Common myeloid progenitor, CD34-positive (primary cell): ENCODE data around the gene ADH5. TPM values are rescaled to one million over a fixed set of nuclear protein-coding genes. Genes with fewer than 3 reads are reported as not detected.

ENCODE experiments used
- CTCF ChIA-PET: fragments of 350-600 bp; sonication (Branson Sonifier 250); formaldehyde crosslinking; loops from one replicate; lab custom pipeline; 2021; ENCODE audit warnings: antibody characterized with exemption; lab: Charles Lee
- POLR2A ChIA-PET: fragments of 350-600 bp; sonication (Branson Sonifier 250); formaldehyde crosslinking; loops from one replicate; lab custom pipeline; 2021; ENCODE audit warnings: antibody characterized with exemption; lab: Charles Lee
- DNase-seq, 3 donors: peaks; one replicate each; pipeline versions ENCODE4 v3.0.0 to v3.0.0-alpha.2; 2013
- H3K27ac ChIP-seq, 2 experiments: 1 replicate in 1 of 2; 2 replicates in 1 of 2; pipeline ENCODE4 v1.7.0; 2013; ENCODE audit warnings: inconsistent platforms in 2 of 2, low read length in 2 of 2, mild to moderate bottlenecking in 2 of 2, low read depth in 1 of 2, moderate library complexity in 1 of 2; ENCODE audit not compliant: severe bottlenecking in 2 of 2, insufficient read depth in 1 of 2, poor library complexity in 1 of 2
- H3K27me3 ChIP-seq, 5 experiments: replicated peaks in 2 of 5; 1 replicate in 3 of 5; 2 replicates in 2 of 5; pipeline versions ENCODE4 v1.6.1 to v1.7.0; 2013; ENCODE audit warnings: low read length in 4 of 5, mild to moderate bottlenecking in 2 of 5, moderate library complexity in 2 of 5, inconsistent platforms in 1 of 5; ENCODE audit not compliant: insufficient read depth in 5 of 5, control insufficient read depth in 4 of 5
- H3K36me3 ChIP-seq, 4 experiments: 1 replicate in 2 of 4; 2 replicates in 2 of 4; pipeline versions ENCODE4 v1.6.1 to v1.7.0; 2013; ENCODE audit warnings: low read length in 3 of 4, control low read depth in 1 of 4, mild to moderate bottlenecking in 1 of 4; ENCODE audit not compliant: control insufficient read depth in 4 of 4, insufficient read depth in 4 of 4
- H3K4me1 ChIP-seq, 4 experiments: 1 replicate in 3 of 4; 2 replicates in 1 of 4; pipeline versions ENCODE4 v1.6.1 to v1.7.1; 2013; ENCODE audit warnings: low read length in 3 of 4, mild to moderate bottlenecking in 3 of 4, control low read depth in 1 of 4, inconsistent platforms in 1 of 4, moderate library complexity in 1 of 4; ENCODE audit not compliant: control insufficient read depth in 4 of 4, insufficient read depth in 4 of 4; ENCODE audit errors: control extremely low read depth in 1 of 4
- H3K4me3 ChIP-seq, 7 experiments: 1 replicate in 4 of 7; 2 replicates in 3 of 7; pipeline versions ENCODE4 v1.5.1 to v1.7.0; 2013; ENCODE audit warnings: mild to moderate bottlenecking in 7 of 7, low read length in 6 of 7, moderate library complexity in 6 of 7, inconsistent platforms in 2 of 7, low read depth in 2 of 7, control low read depth in 1 of 7; ENCODE audit not compliant: insufficient read depth in 4 of 7, control insufficient read depth in 1 of 7; ENCODE audit errors: extremely low read depth in 1 of 7
- H3K9me3 ChIP-seq, 5 experiments: 1 replicate in 4 of 5; 2 replicates in 1 of 5; pipeline versions ENCODE4 v1.6.1 to v1.7.1; 2013; ENCODE audit warnings: low read length in 4 of 5, mild to moderate bottlenecking in 2 of 5, inconsistent platforms in 1 of 5, low read depth in 1 of 5, moderate library complexity in 1 of 5; ENCODE audit not compliant: control insufficient read depth in 4 of 5, insufficient read depth in 2 of 5; ENCODE audit errors: control extremely low read depth in 1 of 5
- WGBS: methylation state at CpG from one replicate; pipeline ENCODE4 v1.1.5; 2013; ENCODE audit not compliant: insufficient coverage; 5-methylcytosine and 5-hydroxymethylcytosine counted together
- polyA plus RNA-seq: library from polyadenylated mRNA; unstranded; fragments of 120-200 nt; gene quantifications from one replicate; pipeline ENCODE4 v1.2.1, GENCODE V29; 2013

ADH5 gene
- polyA plus RNA-seq: 91.5 TPM

DNA sequence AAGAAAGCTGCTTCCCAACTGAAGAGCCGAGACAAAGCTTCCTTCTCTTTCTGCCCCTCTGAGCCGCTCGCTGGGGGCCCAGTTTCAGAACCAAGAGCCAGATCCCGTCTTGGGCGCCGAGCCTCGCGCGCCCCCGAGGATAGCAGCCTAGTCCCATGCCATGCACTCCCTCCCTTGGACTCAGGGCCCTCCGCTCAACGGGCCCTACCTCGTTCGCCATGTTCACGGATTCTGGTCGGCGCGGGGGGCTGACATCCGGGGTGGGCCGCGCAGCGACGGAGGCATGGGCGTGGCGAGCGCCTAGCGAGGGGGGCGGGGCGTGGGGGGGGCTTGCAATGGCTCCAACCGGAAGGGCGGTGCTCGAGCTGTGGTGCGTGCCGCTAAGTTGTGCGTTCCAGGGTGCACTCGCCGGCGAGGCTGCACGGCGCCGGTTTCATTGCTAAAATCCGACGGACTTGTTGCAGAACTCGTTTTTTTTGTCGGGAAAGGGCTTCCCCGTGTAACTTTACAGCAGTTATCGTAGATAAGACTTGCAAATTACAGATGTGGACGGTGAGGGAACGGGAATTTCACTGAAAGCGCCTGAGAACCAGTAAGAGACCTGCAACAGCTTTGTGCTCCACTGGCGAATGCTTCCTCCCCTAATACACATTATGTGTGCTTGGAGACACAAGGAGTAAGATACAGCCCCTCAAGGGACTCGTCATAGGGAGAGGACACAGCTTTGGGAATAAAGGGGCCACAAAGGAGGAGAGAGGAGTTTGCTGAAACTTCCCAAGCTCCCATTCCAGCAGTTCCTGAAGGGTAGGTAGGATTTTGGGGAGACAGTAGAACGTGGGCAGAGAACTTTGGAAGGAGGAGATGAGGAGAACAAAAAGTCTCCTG, at the start of gene ADH5:
TSS of gene ADH5 (minus strand) at position 308 of the 885 bp plus-strand sequence. CDS start at position 220, 88 bp downstream.
- peak within 1 kb of the TSS; percentile 77 to 94 (median 91) for H3K4me3 ChIP-seq
- H3K4me1 ChIP-seq: peaks cover 7 to 19% (median 14%) of the 10 kb centered on the region in 4 experiments
- DNase-seq: peak; percentile 85 to 93 (median 92)
- H3K36me3 ChIP-seq: peaks cover 7 to 19% (median 17%) of the 10 kb centered on the region in 4 experiments
- ChIA-PET POLR2A (interaction anchor here (1.1 kb wide), 1 partner anchor 93 kb away, joined by 4 read pairs; the partner anchor contains the start of gene METAP1), CTCF (interaction anchor here (1.0 to 1.9 kb wide), 2 partner anchors 11 to 33 kb away, joined by 3 to 5 read pairs; no protein-coding TSS in a partner anchor)
- H3K9me3 ChIP-seq: no peaks in the 10 kb centered on the region
- 0% methylated on average over 40 of the region's 53 CpGs for WGBS
- no peaks in the 10 kb centered on the region for H3K27me3 ChIP-seq
- peak within 1 kb of the TSS; percentile 77 to 88 for H3K27ac ChIP-seq

DNA sequence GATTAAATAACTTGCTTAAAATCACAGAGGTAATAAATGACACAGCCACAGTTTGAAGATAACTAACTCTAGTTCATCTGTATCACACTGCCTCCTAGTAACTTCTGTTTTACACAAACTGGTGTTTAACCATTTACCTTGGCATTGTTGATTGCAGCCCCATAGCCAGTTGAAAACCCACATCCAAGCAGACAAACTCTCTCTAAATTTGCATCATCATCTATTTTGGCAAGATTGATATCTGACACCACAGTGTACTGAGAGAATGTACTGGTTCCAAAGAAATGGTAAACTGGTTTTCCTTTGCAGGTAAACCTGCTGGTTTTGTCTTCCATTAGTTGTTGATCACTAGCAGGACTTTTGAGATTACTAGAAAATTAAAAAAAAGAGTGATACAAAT, 47.7 kb upstream of the ADH5 start:
- DNase-seq: no peak
- Histone ChIP-seq H3K27me3 (no peaks in the 10 kb centered on the region), H3K9me3 (no peaks in the 10 kb centered on the region), H3K4me1 (no peaks in the 10 kb centered on the region), H3K4me3 (no peak overlapping the region), H3K27ac (no peak overlapping the region), H3K36me3 (no peaks in the 10 kb centered on the region)
- CTCF ChIA-PET: no interaction called here
- POLR2A ChIA-PET: no interaction called here

DNA sequence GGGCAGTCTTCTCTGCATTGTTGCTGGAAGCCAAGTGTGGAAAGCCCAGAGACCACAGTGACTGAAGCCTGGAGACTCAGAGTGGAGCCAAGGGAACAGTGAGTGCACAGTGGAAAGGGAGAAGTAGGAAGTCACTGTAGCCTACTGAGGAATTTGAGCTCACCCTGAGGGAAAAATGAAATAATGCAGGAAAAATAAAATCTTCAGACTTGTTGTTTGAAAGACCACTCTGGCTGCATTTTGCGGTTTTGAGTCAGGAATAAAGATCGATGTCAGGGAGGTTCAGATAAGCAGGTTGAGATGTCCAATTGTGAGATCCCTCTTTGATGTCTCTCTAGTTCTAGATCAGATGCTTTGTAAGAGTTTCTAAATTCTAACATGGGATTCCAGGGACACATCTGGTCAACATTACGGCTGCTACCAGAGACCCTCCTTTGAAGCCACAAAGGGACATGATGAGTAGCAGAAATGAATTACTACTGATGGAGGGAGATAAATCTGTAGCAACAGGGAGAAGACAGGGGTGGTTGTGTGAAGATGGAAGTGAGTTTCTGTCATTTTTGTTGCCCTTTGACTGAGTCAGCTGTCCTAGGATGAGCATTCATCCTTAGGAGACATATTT, 47.1 kb upstream of the ADH5 start:
- Histone ChIP-seq H3K27ac (no peak overlapping the region), H3K4me1 (no peaks in the 10 kb centered on the region), H3K27me3 (no peaks in the 10 kb centered on the region), H3K9me3 (no peaks in the 10 kb centered on the region), H3K4me3 (no peak overlapping the region), H3K36me3 (no peaks in the 10 kb centered on the region)
- CTCF ChIA-PET: no interaction called here
- WGBS: 67% methylated on average over 3 of the region's 3 CpGs
- DNase-seq: no peak
- POLR2A ChIA-PET: no interaction called here

- no peaks in the 10 kb centered on the region for H3K9me3 ChIP-seq
- no peaks in the 10 kb centered on the region for H3K36me3 ChIP-seq
- 100% methylated on average over 2 of the region's 3 CpGs for WGBS
- H3K4me3 ChIP-seq: no peak overlapping the region
- no peak for DNase-seq
- no peaks in the 10 kb centered on the region for H3K4me1 ChIP-seq
- no peaks in the 10 kb centered on the region for H3K27me3 ChIP-seq
- ChIA-PET CTCF (no interaction called here), POLR2A (no interaction called here)
- H3K27ac ChIP-seq: no peak overlapping the region
Measured at GRCh38 chr4:99134586-99134985, 46.0 kb upstream of the ADH5 start.

DNA sequence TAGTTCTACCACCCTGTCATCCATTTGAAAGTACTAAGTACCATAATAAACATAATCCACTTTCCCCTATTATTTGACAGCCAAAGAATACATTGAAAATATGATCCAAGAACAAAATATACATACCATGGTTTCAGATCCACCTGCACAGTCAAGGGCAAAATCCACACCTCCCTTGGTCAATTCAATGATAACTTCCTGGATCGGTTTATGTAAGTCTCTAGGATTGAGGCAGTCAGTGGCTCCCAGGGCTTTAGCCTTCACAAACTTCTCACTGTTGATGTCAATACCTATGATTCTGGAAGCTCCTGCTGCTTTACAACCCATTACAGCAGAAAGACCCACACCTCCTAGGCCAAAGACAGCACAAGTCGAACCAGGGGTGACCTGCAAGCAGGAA, 42.8 kb upstream of the ADH5 start:
- Histone ChIP-seq H3K4me3 (no peak overlapping the region), H3K27ac (no peak overlapping the region), H3K36me3 (no peaks in the 10 kb centered on the region), H3K4me1 (no peaks in the 10 kb centered on the region), H3K27me3 (no peaks in the 10 kb centered on the region), H3K9me3 (peaks cover 0 to 1% (median 0%) of the 10 kb centered on the region in 5 experiments)
- WGBS: 100% methylated on average over 1 of the region's 2 CpGs
- ChIA-PET CTCF (interaction anchor here (0.7 to 1.2 kb wide), 2 partner anchors 9 to 300 kb away, joined by 3 read pairs; no protein-coding TSS in a partner anchor), POLR2A (no interaction called here)
- no peak for DNase-seq

- CTCF ChIA-PET: no interaction called here
- H3K27ac ChIP-seq: no peak overlapping the region
- no peak overlapping the region for H3K4me3 ChIP-seq
- no peaks in the 10 kb centered on the region for H3K4me1 ChIP-seq
- H3K36me3 ChIP-seq: no peaks in the 10 kb centered on the region
- POLR2A ChIA-PET: no interaction called here
- no peak for DNase-seq
- H3K27me3 ChIP-seq: no peaks in the 10 kb centered on the region
- H3K9me3 ChIP-seq: peaks cover 0 to 4% (median 0%) of the 10 kb centered on the region in 5 experiments
- WGBS: 100% methylated on average over 1 of the region's 1 CpG
Measured at GRCh38 chr4:99126376-99126775, 37.8 kb upstream of the ADH5 start.

GRCh38 chr4:99121008-99121407, 32.4 kb upstream of the ADH5 start:
- H3K27me3 ChIP-seq: no peaks in the 10 kb centered on the region
- ChIA-PET CTCF (interaction anchor here (1.7 kb wide), 1 partner anchor 342 kb away, joined by 8 read pairs; no protein-coding TSS in a partner anchor), POLR2A (no interaction called here)
- WGBS: 95% methylated on average over 4 of the region's 4 CpGs
- H3K9me3 ChIP-seq: peaks cover 0 to 3% (median 0%) of the 10 kb centered on the region in 5 experiments
- H3K4me1 ChIP-seq: no peaks in the 10 kb centered on the region
- no peaks in the 10 kb centered on the region for H3K36me3 ChIP-seq
- no peak overlapping the region for H3K27ac ChIP-seq
- DNase-seq: no peak
- H3K4me3 ChIP-seq: no peak overlapping the region
